ENCODE results near the gene EREG. TPM values are rescaled to one million over a fixed set of nuclear protein-coding genes. Genes with fewer than 3 reads are reported as not detected.

Gene EREG
- total and polyA plus RNA-seq, 9 of the 15 experiments (the other 6 are each of a cell fraction or from before 2014, with no cell fraction given), result 0.97 to 7.3 (median 2.5) TPM

DNA sequence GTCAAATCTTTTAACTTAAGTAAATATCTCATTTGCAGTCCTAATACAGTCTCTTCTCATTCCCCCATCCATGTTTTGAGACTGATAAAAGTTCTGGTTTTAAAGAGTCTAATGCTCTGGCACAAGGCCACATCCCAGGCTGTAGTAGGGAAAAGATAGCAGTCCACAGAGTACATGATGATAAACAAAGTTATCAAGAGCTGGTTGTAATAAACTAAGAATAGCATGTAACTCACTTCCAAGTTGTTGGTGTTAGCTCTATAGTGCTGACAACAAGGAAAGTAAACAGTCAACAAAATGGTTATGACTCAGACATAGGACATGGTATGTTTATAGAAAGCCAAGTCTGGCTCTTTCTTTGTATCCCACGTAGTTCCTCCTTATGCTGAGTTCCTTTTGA lies 58.2 kb downstream of the EREG start (continued):
- TF ChIP-seq, protein P1, sequence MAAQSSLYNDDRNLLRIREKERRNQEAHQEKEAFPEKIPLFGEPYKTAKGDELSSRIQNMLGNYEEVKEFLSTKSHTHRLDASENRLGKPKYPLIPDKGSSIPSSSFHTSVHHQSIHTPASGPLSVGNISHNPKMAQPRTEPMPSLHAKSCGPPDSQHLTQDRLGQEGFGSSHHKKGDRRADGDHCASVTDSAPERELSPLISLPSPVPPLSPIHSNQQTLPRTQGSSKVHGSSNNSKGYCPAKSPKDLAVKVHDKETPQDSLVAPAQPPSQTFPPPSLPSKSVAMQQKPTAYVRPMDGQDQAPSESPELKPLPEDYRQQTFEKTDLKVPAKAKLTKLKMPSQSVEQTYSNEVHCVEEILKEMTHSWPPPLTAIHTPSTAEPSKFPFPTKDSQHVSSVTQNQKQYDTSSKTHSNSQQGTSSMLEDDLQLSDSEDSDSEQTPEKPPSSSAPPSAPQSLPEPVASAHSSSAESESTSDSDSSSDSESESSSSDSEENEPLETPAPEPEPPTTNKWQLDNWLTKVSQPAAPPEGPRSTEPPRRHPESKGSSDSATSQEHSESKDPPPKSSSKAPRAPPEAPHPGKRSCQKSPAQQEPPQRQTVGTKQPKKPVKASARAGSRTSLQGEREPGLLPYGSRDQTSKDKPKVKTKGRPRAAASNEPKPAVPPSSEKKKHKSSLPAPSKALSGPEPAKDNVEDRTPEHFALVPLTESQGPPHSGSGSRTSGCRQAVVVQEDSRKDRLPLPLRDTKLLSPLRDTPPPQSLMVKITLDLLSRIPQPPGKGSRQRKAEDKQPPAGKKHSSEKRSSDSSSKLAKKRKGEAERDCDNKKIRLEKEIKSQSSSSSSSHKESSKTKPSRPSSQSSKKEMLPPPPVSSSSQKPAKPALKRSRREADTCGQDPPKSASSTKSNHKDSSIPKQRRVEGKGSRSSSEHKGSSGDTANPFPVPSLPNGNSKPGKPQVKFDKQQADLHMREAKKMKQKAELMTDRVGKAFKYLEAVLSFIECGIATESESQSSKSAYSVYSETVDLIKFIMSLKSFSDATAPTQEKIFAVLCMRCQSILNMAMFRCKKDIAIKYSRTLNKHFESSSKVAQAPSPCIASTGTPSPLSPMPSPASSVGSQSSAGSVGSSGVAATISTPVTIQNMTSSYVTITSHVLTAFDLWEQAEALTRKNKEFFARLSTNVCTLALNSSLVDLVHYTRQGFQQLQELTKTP (IDR thresholded peaks at IDR 0.05; ENCODE audit: low read depth in 1 of 2, partially characterized antibody in 2 of 2), result no peak
- TF ChIP-seq KLF1 (tag; IDR thresholded peaks at IDR 0.05) (no peak), CTBP1 (IDR thresholded peaks at IDR 0.05; ENCODE audit: borderline replicate concordance) (peak; percentile 13; the same call in 1 of the 2 replicates), GATAD2A (IDR thresholded peaks at IDR 0.05) (no peak), SOX6 (IDR thresholded peaks at IDR 0.05) (peak; percentile 67; the same call in 1 of the 2 replicates), MBD2 (IDR thresholded peaks at IDR 0.05; ENCODE audit: borderline replicate concordance, low read depth) (no peak), ZNF785 (CRISPR knock-in tag; IDR thresholded peaks at IDR 0.05) (no peak)
- TF ChIP-seq, protein P2, sequence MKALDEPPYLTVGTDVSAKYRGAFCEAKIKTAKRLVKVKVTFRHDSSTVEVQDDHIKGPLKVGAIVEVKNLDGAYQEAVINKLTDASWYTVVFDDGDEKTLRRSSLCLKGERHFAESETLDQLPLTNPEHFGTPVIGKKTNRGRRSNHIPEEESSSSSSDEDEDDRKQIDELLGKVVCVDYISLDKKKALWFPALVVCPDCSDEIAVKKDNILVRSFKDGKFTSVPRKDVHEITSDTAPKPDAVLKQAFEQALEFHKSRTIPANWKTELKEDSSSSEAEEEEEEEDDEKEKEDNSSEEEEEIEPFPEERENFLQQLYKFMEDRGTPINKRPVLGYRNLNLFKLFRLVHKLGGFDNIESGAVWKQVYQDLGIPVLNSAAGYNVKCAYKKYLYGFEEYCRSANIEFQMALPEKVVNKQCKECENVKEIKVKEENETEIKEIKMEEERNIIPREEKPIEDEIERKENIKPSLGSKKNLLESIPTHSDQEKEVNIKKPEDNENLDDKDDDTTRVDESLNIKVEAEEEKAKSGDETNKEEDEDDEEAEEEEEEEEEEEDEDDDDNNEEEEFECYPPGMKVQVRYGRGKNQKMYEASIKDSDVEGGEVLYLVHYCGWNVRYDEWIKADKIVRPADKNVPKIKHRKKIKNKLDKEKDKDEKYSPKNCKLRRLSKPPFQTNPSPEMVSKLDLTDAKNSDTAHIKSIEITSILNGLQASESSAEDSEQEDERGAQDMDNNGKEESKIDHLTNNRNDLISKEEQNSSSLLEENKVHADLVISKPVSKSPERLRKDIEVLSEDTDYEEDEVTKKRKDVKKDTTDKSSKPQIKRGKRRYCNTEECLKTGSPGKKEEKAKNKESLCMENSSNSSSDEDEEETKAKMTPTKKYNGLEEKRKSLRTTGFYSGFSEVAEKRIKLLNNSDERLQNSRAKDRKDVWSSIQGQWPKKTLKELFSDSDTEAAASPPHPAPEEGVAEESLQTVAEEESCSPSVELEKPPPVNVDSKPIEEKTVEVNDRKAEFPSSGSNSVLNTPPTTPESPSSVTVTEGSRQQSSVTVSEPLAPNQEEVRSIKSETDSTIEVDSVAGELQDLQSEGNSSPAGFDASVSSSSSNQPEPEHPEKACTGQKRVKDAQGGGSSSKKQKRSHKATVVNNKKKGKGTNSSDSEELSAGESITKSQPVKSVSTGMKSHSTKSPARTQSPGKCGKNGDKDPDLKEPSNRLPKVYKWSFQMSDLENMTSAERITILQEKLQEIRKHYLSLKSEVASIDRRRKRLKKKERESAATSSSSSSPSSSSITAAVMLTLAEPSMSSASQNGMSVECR (CRISPR knock-in tag; IDR thresholded peaks at IDR 0.05), result no peak
- TF ChIP-seq, protein P3, sequence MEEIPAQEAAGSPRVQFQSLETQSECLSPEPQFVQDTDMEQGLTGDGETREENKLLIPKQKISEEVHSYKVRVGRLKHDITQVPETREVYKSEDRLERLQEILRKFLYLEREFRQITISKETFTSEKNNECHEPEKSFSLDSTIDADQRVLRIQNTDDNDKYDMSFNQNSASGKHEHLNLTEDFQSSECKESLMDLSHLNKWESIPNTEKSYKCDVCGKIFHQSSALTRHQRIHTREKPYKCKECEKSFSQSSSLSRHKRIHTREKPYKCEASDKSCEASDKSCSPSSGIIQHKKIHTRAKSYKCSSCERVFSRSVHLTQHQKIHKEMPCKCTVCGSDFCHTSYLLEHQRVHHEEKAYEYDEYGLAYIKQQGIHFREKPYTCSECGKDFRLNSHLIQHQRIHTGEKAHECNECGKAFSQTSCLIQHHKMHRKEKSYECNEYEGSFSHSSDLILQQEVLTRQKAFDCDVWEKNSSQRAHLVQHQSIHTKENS (CRISPR knock-in tag; IDR thresholded peaks at IDR 0.05), result no peak
- TF ChIP-seq, protein P4, sequence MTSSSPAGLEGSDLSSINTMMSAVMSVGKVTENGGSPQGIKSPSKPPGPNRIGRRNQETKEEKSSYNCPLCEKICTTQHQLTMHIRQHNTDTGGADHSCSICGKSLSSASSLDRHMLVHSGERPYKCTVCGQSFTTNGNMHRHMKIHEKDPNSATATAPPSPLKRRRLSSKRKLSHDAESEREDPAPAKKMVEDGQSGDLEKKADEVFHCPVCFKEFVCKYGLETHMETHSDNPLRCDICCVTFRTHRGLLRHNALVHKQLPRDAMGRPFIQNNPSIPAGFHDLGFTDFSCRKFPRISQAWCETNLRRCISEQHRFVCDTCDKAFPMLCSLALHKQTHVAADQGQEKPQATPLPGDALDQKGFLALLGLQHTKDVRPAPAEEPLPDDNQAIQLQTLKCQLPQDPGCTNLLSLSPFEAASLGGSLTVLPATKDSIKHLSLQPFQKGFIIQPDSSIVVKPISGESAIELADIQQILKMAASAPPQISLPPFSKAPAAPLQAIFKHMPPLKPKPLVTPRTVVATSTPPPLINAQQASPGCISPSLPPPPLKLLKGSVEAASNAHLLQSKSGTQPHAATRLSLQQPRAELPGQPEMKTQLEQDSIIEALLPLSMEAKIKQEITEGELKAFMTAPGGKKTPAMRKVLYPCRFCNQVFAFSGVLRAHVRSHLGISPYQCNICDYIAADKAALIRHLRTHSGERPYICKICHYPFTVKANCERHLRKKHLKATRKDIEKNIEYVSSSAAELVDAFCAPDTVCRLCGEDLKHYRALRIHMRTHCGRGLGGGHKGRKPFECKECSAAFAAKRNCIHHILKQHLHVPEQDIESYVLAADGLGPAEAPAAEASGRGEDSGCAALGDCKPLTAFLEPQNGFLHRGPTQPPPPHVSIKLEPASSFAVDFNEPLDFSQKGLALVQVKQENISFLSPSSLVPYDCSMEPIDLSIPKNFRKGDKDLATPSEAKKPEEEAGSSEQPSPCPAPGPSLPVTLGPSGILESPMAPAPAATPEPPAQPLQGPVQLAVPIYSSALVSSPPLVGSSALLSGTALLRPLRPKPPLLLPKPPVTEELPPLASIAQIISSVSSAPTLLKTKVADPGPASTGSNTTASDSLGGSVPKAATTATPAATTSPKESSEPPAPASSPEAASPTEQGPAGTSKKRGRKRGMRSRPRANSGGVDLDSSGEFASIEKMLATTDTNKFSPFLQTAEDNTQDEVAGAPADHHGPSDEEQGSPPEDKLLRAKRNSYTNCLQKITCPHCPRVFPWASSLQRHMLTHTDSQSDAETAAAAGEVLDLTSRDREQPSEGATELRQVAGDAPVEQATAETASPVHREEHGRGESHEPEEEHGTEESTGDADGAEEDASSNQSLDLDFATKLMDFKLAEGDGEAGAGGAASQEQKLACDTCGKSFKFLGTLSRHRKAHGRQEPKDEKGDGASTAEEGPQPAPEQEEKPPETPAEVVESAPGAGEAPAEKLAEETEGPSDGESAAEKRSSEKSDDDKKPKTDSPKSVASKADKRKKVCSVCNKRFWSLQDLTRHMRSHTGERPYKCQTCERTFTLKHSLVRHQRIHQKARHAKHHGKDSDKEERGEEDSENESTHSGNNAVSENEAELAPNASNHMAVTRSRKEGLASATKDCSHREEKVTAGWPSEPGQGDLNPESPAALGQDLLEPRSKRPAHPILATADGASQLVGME (CRISPR knock-in tag; IDR thresholded peaks at IDR 0.05), result no peak

Data from K562 (cell line).